Erythroblast (primary cell): ENCODE measurements around the gene OR14A16.

ENCODE experiments used
- GATA1 ChIP-seq: IDR thresholded peaks from 2 replicates; pipeline ENCODE4 v1.6.1; 2011; ENCODE audit warnings: low read depth, mild to moderate bottlenecking, control low read depth, low read length, moderate library complexity
- POLR2A ChIP-seq: IDR thresholded peaks from 2 replicates; pipeline ENCODE4 v1.6.1; 2011; ENCODE audit warnings: mild to moderate bottlenecking, low read length

GRCh38 chr1:247812637-247813036 is 11.3 kb downstream of the OR14A16 start:
- TF ChIP-seq POLR2A (no peak), GATA1 (no peak)
